Osteocyte (in vitro differentiated cells): ENCODE results near the gene CD82. TPM values are rescaled to one million over a fixed set of nuclear protein-coding genes. Genes with fewer than 3 reads are reported as not detected.

Experiments
- DNase-seq: peaks from one replicate; pipeline ENCODE4 v3.0.0; 2021; ENCODE audit warnings: mixed read lengths; ENCODE audit not compliant: unreplicated experiment; ENCODE audit errors: extremely low spot score
- H3K27ac Mint-ChIP-seq: one replicate; pipeline ENCODE4 v1.8.0; 2021; ENCODE audit warnings: mild to moderate bottlenecking, mixed read lengths; ENCODE audit not compliant: unreplicated experiment
- H3K27me3 Mint-ChIP-seq: one replicate; pipeline ENCODE4 v1.8.0; 2021; ENCODE audit warnings: mixed read lengths; ENCODE audit not compliant: unreplicated experiment
- H3K36me3 Mint-ChIP-seq: one replicate; pipeline ENCODE4 v1.8.0; 2021; ENCODE audit warnings: mixed read lengths; ENCODE audit not compliant: unreplicated experiment
- H3K4me1 Mint-ChIP-seq: one replicate; pipeline ENCODE4 v1.8.0; 2021; ENCODE audit warnings: mixed read lengths; ENCODE audit not compliant: unreplicated experiment
- H3K4me3 Mint-ChIP-seq: one replicate; pipeline ENCODE4 v1.8.0; 2021; ENCODE audit warnings: mild to moderate bottlenecking, moderate library complexity, mixed read lengths; ENCODE audit not compliant: unreplicated experiment
- H3K9me3 Mint-ChIP-seq: one replicate; pipeline ENCODE4 v1.8.0; 2021; ENCODE audit warnings: mixed read lengths; ENCODE audit not compliant: unreplicated experiment
- total RNA-seq: library from RNA; stranded (reverse); gene quantifications from 2 replicates; pipeline ENCODE4 v1.2.1, GENCODE V29; 2021
- TF ChIP-seq, protein P1 (sequence below): fragments of 200-600 bp; sonication (generic); IDR thresholded peaks from 2 replicates; pipeline ENCODE4 v1.5.0; 2021; ENCODE audit warnings: antibody characterized with exemption, mild to moderate bottlenecking, moderate library complexity

Gene CD82
- total RNA-seq, 1 donor from 2014 or later, result 34.6 TPM

GRCh38 chr11:44519989-44520737 is 45.3 kb upstream of the CD82 start:
- TF ChIP-seq, protein P1, sequence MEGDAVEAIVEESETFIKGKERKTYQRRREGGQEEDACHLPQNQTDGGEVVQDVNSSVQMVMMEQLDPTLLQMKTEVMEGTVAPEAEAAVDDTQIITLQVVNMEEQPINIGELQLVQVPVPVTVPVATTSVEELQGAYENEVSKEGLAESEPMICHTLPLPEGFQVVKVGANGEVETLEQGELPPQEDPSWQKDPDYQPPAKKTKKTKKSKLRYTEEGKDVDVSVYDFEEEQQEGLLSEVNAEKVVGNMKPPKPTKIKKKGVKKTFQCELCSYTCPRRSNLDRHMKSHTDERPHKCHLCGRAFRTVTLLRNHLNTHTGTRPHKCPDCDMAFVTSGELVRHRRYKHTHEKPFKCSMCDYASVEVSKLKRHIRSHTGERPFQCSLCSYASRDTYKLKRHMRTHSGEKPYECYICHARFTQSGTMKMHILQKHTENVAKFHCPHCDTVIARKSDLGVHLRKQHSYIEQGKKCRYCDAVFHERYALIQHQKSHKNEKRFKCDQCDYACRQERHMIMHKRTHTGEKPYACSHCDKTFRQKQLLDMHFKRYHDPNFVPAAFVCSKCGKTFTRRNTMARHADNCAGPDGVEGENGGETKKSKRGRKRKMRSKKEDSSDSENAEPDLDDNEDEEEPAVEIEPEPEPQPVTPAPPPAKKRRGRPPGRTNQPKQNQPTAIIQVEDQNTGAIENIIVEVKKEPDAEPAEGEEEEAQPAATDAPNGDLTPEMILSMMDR, result no peak
- Mint-ChIP-seq H3K36me3 (no peaks in the 10 kb centered on the region), H3K4me1 (peaks cover 4% of the 10 kb centered on the region), H3K9me3 (no peaks in the 10 kb centered on the region), H3K4me3 (no peak overlapping the region), H3K27me3 (peaks cover 29% of the 10 kb centered on the region), H3K27ac (no peak overlapping the region)
- DNase-seq, result no peak

DNA sequence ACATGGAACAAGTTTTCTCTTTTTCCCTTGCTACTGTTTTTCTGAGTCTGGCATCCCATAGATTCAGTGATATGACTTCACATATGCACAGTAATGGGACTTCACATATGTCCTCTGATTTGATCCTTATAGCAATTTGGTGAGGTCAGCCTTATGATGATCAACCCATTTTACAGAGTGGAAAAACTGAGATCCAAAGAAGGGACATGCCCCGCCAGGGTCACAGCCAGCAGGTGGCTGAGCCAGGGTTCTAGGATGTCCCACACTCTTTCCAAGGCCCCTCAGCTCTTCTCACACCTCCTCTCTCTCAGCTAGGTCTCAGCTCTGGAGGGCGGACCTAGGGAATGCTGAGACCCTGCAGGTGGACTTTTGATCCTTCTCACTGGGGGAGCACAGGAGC is 44.3 kb upstream of the CD82 start:
- DNase-seq, result no peak
- no peaks in the 10 kb centered on the region for H3K36me3 Mint-ChIP-seq
- H3K27me3 Mint-ChIP-seq, result peaks cover 29% of the 10 kb centered on the region
- no peak overlapping the region for H3K4me3 Mint-ChIP-seq
- TF ChIP-seq, protein P1, result no peak
- H3K4me1 Mint-ChIP-seq, result no peaks in the 10 kb centered on the region
- no peak overlapping the region for H3K27ac Mint-ChIP-seq
- no peaks in the 10 kb centered on the region for H3K9me3 Mint-ChIP-seq

DNA sequence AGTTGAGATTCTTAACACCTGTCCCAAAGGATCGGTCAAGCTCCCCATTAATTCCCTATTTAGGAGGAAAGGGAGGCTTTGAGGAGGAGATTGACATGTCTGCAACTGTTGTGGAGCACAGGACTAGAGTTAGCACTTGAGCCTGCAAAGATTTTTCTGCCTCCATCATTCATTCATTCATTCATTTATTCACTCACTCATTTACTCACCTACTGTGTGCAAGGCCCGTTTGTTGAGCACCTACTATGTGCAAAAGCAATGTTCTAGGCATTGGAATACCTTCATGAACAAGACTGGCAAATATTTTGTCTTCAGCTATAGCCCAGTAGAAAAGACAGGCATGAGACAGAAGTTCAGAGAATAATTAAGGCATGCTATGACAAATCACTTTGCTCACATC is 43.2 kb upstream of the CD82 start:
- DNase-seq, result no peak
- Mint-ChIP-seq H3K27me3 (peaks cover 31% of the 10 kb centered on the region), H3K4me3 (no peak overlapping the region), H3K4me1 (no peaks in the 10 kb centered on the region), H3K27ac (no peak overlapping the region), H3K9me3 (no peaks in the 10 kb centered on the region), H3K36me3 (no peaks in the 10 kb centered on the region)
- TF ChIP-seq, protein P1, result no peak

DNA sequence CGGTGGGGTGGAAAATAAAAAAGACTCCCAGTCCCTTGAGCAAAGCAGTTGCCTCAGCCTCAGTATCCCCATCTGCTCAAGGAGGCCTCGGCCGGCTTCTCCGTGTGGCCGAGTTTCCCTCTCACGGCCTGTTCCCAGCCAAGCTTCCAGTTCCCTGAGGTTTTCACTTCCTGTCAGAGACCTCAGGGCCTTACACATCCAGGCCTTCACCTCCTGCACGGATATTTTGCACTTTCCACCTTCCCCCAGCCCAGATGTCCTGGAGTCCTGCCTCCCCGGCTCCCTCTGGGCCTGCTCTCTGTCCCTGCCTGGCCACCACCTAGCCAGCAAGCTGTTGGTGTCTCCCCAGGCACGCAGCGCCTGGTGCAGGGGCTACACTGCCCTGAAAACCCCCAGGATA is 41.1 kb upstream of the CD82 start:
- Mint-ChIP-seq H3K36me3 (no peaks in the 10 kb centered on the region), H3K27ac (no peak overlapping the region), H3K27me3 (peaks cover 30% of the 10 kb centered on the region), H3K4me3 (no peak overlapping the region), H3K9me3 (no peaks in the 10 kb centered on the region), H3K4me1 (no peaks in the 10 kb centered on the region)
- DNase-seq, result no peak
- TF ChIP-seq, protein P1, result no peak

- Mint-ChIP-seq H3K9me3 (no peaks in the 10 kb centered on the region), H3K27ac (no peak overlapping the region), H3K36me3 (no peaks in the 10 kb centered on the region), H3K27me3 (peaks cover 27% of the 10 kb centered on the region), H3K4me1 (no peaks in the 10 kb centered on the region), H3K4me3 (no peak overlapping the region)
- TF ChIP-seq, protein P1, result no peak
- DNase-seq, result no peak
Observed at GRCh38 chr11:44524751-44525201, 40.7 kb upstream of the CD82 start.
